ENCODE data around the gene HIKESHI. TPM values are rescaled to one million over a fixed set of nuclear protein-coding genes. Genes with fewer than 3 reads are reported as not detected.
"Not testable (repeated sequence)": the region's sequence is repeated elsewhere in the genome, so short reads cannot be mapped to it uniquely, and the experiment has no call there.

The HIKESHI gene
- total RNA-seq, 4 donors from 2014 or later, result 9.1 to 19.4 (median 15.6) TPM

DNA sequence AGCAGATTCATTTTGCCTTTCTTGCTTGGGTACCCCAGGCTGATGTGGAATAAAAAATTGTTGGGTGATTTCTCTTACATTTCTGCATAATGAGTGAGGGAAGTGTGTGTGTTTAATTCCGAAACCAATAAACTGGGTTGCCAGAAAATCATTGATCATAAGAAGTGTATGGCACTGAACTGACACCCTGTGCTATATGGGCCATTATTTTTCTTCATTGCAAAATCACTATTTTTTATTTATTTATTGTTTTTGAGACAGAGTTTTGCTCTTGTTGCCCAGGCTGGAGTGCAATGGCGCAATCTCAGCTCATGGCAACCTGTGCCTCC lies 14.6 kb upstream of the HIKESHI start:
- no peak overlapping the region for H3K27ac ChIP-seq
- no peak overlapping the region for H3K4me3 ChIP-seq
- no peaks in the 10 kb centered on the region for H3K4me1 ChIP-seq
- H3K9me3 ChIP-seq, result no peaks in the 10 kb centered on the region
- H3K36me3 ChIP-seq, result peaks cover 0 to 12% (median 0%) of the 10 kb centered on the region in 3 donors
- no peak for DNase-seq
- H3K27me3 ChIP-seq, result no peaks in the 10 kb centered on the region
- no peak for TF ChIP-seq POLR2A (IDR thresholded peaks at IDR 0.05)
- TF ChIP-seq, protein P1, sequence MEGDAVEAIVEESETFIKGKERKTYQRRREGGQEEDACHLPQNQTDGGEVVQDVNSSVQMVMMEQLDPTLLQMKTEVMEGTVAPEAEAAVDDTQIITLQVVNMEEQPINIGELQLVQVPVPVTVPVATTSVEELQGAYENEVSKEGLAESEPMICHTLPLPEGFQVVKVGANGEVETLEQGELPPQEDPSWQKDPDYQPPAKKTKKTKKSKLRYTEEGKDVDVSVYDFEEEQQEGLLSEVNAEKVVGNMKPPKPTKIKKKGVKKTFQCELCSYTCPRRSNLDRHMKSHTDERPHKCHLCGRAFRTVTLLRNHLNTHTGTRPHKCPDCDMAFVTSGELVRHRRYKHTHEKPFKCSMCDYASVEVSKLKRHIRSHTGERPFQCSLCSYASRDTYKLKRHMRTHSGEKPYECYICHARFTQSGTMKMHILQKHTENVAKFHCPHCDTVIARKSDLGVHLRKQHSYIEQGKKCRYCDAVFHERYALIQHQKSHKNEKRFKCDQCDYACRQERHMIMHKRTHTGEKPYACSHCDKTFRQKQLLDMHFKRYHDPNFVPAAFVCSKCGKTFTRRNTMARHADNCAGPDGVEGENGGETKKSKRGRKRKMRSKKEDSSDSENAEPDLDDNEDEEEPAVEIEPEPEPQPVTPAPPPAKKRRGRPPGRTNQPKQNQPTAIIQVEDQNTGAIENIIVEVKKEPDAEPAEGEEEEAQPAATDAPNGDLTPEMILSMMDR (IDR thresholded peaks at IDR 0.05), result no peak

DNA sequence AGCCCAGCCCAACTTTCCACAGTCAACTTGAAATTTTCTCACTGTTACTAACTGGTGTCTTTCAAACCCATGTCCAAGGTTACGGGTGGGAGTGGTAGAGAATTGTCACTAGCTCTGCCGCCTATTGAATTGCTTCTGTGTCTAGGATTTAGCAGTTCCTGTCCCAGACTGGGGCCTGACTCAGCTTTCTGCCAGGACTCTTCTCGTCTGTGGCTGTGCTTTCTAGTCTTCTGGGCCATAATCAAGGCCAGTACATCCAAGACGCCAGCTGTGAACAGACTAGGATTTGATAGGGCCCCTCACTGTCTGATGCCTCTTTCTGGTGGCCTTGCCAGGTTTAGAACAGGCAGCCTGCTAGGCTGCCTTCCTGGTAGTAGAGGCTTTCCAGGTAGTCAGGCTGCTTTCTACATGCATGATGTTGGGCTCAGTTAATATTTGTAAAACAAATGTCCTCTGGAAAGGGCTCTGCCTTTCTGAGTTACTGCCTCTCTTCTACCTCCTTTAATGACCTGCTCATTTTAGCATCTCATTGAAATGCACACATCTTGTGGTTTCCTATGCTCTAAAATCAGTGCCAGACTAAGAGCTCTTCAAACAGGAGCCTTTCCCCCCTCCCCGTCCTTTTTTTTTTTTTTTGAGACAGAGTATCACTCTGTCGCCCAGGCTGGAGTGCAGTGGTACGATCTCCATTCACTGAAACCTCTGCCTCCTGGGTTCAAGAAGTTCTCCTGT lies 13.1 kb upstream of the HIKESHI start:
- no peak for DNase-seq
- Histone ChIP-seq H3K4me3 (no peak overlapping the region), H3K36me3 (peaks cover 0 to 11% (median 0%) of the 10 kb centered on the region in 3 donors), H3K27me3 (no peaks in the 10 kb centered on the region), H3K4me1 (no peaks in the 10 kb centered on the region), H3K27ac (no peak overlapping the region), H3K9me3 (no peaks in the 10 kb centered on the region)
- TF ChIP-seq POLR2A (IDR thresholded peaks at IDR 0.05), result no peak
- TF ChIP-seq, protein P1 (IDR thresholded peaks at IDR 0.05), result no peak

GRCh38 chr11:86289508-86290280 lies 12.3 kb upstream of the HIKESHI start:
- H3K4me1 ChIP-seq, H3K4me3 ChIP-seq, H3K9me3 ChIP-seq, H3K36me3 ChIP-seq, H3K27ac ChIP-seq, H3K27me3 ChIP-seq, DNase-seq: not testable (repeated sequence)

GRCh38 chr11:86291466-86292262 lies 10.4 kb upstream of the HIKESHI start:
- H3K9me3 ChIP-seq, result no peaks in the 10 kb centered on the region
- peak in 2 of 3 donors; percentile 42 to 67 for DNase-seq
- H3K36me3 ChIP-seq, result no peaks in the 10 kb centered on the region
- no peak overlapping the region for H3K27ac ChIP-seq
- no peaks in the 10 kb centered on the region for H3K27me3 ChIP-seq
- TF ChIP-seq POLR2A (IDR thresholded peaks at IDR 0.05), result no peak
- TF ChIP-seq, protein P1 (IDR thresholded peaks at IDR 0.05), result peak; percentile 23 to 64 (median 54)
- no peaks in the 10 kb centered on the region for H3K4me1 ChIP-seq
- H3K4me3 ChIP-seq, result no peak overlapping the region

- no peak overlapping the region for H3K4me3 ChIP-seq
- H3K27me3 ChIP-seq, result no peaks in the 10 kb centered on the region
- no peak overlapping the region for H3K27ac ChIP-seq
- H3K36me3 ChIP-seq, result no peaks in the 10 kb centered on the region
- no peak for DNase-seq
- no peaks in the 10 kb centered on the region for H3K9me3 ChIP-seq
- H3K4me1 ChIP-seq, result no peaks in the 10 kb centered on the region
- TF ChIP-seq, protein P1 (IDR thresholded peaks at IDR 0.05), result no peak
- no peak for TF ChIP-seq POLR2A (IDR thresholded peaks at IDR 0.05)
Measured at GRCh38 chr11:86292912-86293616, 9.0 kb upstream of the HIKESHI start.

Data from Peyer's patch (tissue), 4 donors.